ENCODE results near the gene TSPAN7. TPM values are rescaled to one million over a fixed set of nuclear protein-coding genes. Genes with fewer than 3 reads are reported as not detected.

The TSPAN7 gene
- total RNA-seq, 1 donor from 2014 or later, result 12.7 TPM

GRCh38 chrX:38574858-38575257, 13.5 kb downstream of the TSPAN7 start:
- Mint-ChIP-seq H3K36me3 (no peaks in the 10 kb centered on the region), H3K9me3 (no peaks in the 10 kb centered on the region), H3K4me1 (no peaks in the 10 kb centered on the region), H3K27ac (no peak overlapping the region), H3K27me3 (ENCODE audit: insufficient read depth, low read depth) (no peaks in the 10 kb centered on the region), H3K4me3 (no peak overlapping the region)
- no peaks in the 10 kb centered on the region for H4K20me1 ChIP-seq (ENCODE audit: low read depth)
- H3K79me2 ChIP-seq (ENCODE audit: low read depth), result no peaks in the 10 kb centered on the region
- H3K4me2 ChIP-seq, result no peak overlapping the region
- no peak overlapping the region for H3K4me3 ChIP-seq
- no peaks in the 10 kb centered on the region for H3K27me3 ChIP-seq
- no peaks in the 10 kb centered on the region for H3K9me3 ChIP-seq (ENCODE audit: low read depth)
- no peak for TF ChIP-seq EZH2 (IDR thresholded peaks at IDR 0.05)
- TF ChIP-seq EZH2phosphoT487 (IDR thresholded peaks at IDR 0.05), result no peak
- no peaks in the 10 kb centered on the region for H3F3A ChIP-seq (ENCODE audit: low read depth)
- H3K4me1 ChIP-seq, result no peaks in the 10 kb centered on the region
- H3K9ac ChIP-seq, result no peak overlapping the region
- H3K27ac ChIP-seq, result no peak overlapping the region
- DNase-seq (ENCODE audit: low spot score), result no peak
- H2AFZ ChIP-seq (replicated peaks), result no peak overlapping the region
- no peaks in the 10 kb centered on the region for H3K36me3 ChIP-seq

- Histone ChIP-seq H3K4me1 (no peaks in the 10 kb centered on the region), H3K4me2 (no peak overlapping the region)
- no peak for DNase-seq (ENCODE audit: low spot score)
These were observed 14.5 kb downstream of the TSPAN7 start for GRCh38 chrX:38575888-38576287.

GRCh38 chrX:38577738-38578137, 16.4 kb downstream of the TSPAN7 start:
- no peaks in the 10 kb centered on the region for H3K9me3 Mint-ChIP-seq
- no peak overlapping the region for H2AFZ ChIP-seq (replicated peaks)

More at GRCh38 chrX:38575888-38576287, 14.5 kb downstream of the TSPAN7 start:
- H3K36me3 Mint-ChIP-seq, result no peaks in the 10 kb centered on the region
- Histone ChIP-seq H3K27me3 (no peaks in the 10 kb centered on the region), H3K79me2 (ENCODE audit: low read depth) (no peaks in the 10 kb centered on the region), H3K4me3 (no peak overlapping the region), H3F3A (ENCODE audit: low read depth) (no peaks in the 10 kb centered on the region), H2AFZ (replicated peaks) (no peak overlapping the region), H3K27ac (no peak overlapping the region), H3K36me3 (no peaks in the 10 kb centered on the region), H3K9me3 (ENCODE audit: low read depth) (no peaks in the 10 kb centered on the region), H4K20me1 (ENCODE audit: low read depth) (no peaks in the 10 kb centered on the region), H3K9ac (no peak overlapping the region)
- H3K27me3 Mint-ChIP-seq (ENCODE audit: insufficient read depth, low read depth), result no peaks in the 10 kb centered on the region
- no peak overlapping the region for H3K27ac Mint-ChIP-seq
- H3K4me3 Mint-ChIP-seq, result no peak overlapping the region
- no peak for TF ChIP-seq CTCF (IDR thresholded peaks at IDR 0.05)
- TF ChIP-seq EZH2phosphoT487 (IDR thresholded peaks at IDR 0.05), result no peak
- TF ChIP-seq EZH2 (IDR thresholded peaks at IDR 0.05), result no peak
- H3K9me3 Mint-ChIP-seq, result no peaks in the 10 kb centered on the region
- H3K4me1 Mint-ChIP-seq, result no peaks in the 10 kb centered on the region

More at GRCh38 chrX:38577738-38578137, 16.4 kb downstream of the TSPAN7 start:
- DNase-seq (ENCODE audit: low spot score), result no peak
- H3K4me2 ChIP-seq, result no peak overlapping the region
- Mint-ChIP-seq H3K27me3 (ENCODE audit: insufficient read depth, low read depth) (peaks cover 3% of the 10 kb centered on the region), H3K27ac (no peak overlapping the region), H3K4me1 (no peaks in the 10 kb centered on the region), H3K4me3 (no peak overlapping the region), H3K36me3 (no peaks in the 10 kb centered on the region)
- no peaks in the 10 kb centered on the region for H3F3A ChIP-seq (ENCODE audit: low read depth)
- TF ChIP-seq EZH2 (IDR thresholded peaks at IDR 0.05) (no peak), EZH2phosphoT487 (IDR thresholded peaks at IDR 0.05) (no peak), CTCF (IDR thresholded peaks at IDR 0.05) (no peak)
- no peak overlapping the region for H3K9ac ChIP-seq
- H3K79me2 ChIP-seq (ENCODE audit: low read depth), result no peaks in the 10 kb centered on the region
- no peak overlapping the region for H3K27ac ChIP-seq
- H3K4me1 ChIP-seq, result no peaks in the 10 kb centered on the region
- H3K27me3 ChIP-seq, result no peaks in the 10 kb centered on the region
- no peak overlapping the region for H3K4me3 ChIP-seq
- H3K9me3 ChIP-seq (ENCODE audit: low read depth), result no peaks in the 10 kb centered on the region
- no peaks in the 10 kb centered on the region for H3K36me3 ChIP-seq
- H4K20me1 ChIP-seq (ENCODE audit: low read depth), result no peaks in the 10 kb centered on the region
